ENCODE results near the gene AKT1. TPM values are rescaled to one million over a fixed set of nuclear protein-coding genes. Genes with fewer than 3 reads are reported as not detected.

Gene AKT1
- total RNA-seq, 4 donors from 2014 or later, result 51.9 to 91.0 (median 88.7) TPM

- TF ChIP-seq POLR2A (IDR thresholded peaks at IDR 0.05) (no peak), CTCF (IDR thresholded peaks at IDR 0.05) (no peak)
- H3K4me3 ChIP-seq (ENCODE audit: low read depth, poor library complexity, severe bottlenecking), result no peak overlapping the region
- 83 to 84% methylated on average over 9 of the region's 9 CpGs for WGBS, 2 donors
- intact Hi-C loops (cut with DNase I; ENCODE audit: low total_unique reads), result no loop called here
- no peak for DNase-seq (ENCODE audit: low spot score in 2 of 2)
These were observed 11.4 kb downstream of the AKT1 start for GRCh38 chr14:104784218-104784568.

GRCh38 chr14:104783484-104784217 lies 11.9 kb downstream of the AKT1 start:
- H3K4me3 ChIP-seq (ENCODE audit: low read depth, poor library complexity, severe bottlenecking), result no peak overlapping the region
- WGBS, 2 donors, result 46 to 68% methylated on average over 11 to 16 of the region's 16 CpGs
- no peak for DNase-seq (ENCODE audit: low spot score in 2 of 2)
- intact Hi-C loops (cut with DNase I; ENCODE audit: low total_unique reads), result no loop called here
- TF ChIP-seq CTCF (IDR thresholded peaks at IDR 0.05) (no peak), POLR2A (IDR thresholded peaks at IDR 0.05) (no peak)

GRCh38 chr14:104782808-104783139 lies 12.8 kb downstream of the AKT1 start:
- intact Hi-C loops (cut with DNase I; ENCODE audit: low total_unique reads), result no loop called here
- TF ChIP-seq CTCF (IDR thresholded peaks at IDR 0.05), result no peak
- no peak for TF ChIP-seq POLR2A (IDR thresholded peaks at IDR 0.05)
- no peak for DNase-seq (ENCODE audit: low spot score in 2 of 2)
- no peak overlapping the region for H3K4me3 ChIP-seq (ENCODE audit: low read depth, poor library complexity, severe bottlenecking)
- 90 to 100% methylated on average over 1 to 3 of the region's 13 CpGs for WGBS, 2 donors

- no peak for DNase-seq (ENCODE audit: low spot score in 2 of 2)
- intact Hi-C loops (cut with DNase I; ENCODE audit: low total_unique reads), result no loop called here
- 85 to 87% methylated on average over 18 to 27 of the region's 28 CpGs for WGBS, 2 donors
- no peak overlapping the region for H3K4me3 ChIP-seq (ENCODE audit: low read depth, poor library complexity, severe bottlenecking)
- TF ChIP-seq CTCF (IDR thresholded peaks at IDR 0.05), result no peak
- no peak for TF ChIP-seq POLR2A (IDR thresholded peaks at IDR 0.05)
These were observed 13.3 kb downstream of the AKT1 start for GRCh38 chr14:104782086-104782807.

- no peak for DNase-seq (ENCODE audit: low spot score in 2 of 2)
- 73 to 81% methylated on average over 12 to 17 of the region's 20 CpGs for WGBS, 2 donors
- intact Hi-C loops (cut with DNase I; ENCODE audit: low total_unique reads), result no loop called here
- TF ChIP-seq CTCF (IDR thresholded peaks at IDR 0.05) (no peak), POLR2A (IDR thresholded peaks at IDR 0.05) (no peak)
- H3K4me3 ChIP-seq (ENCODE audit: low read depth, poor library complexity, severe bottlenecking), result no peak overlapping the region
These were observed 14.1 kb downstream of the AKT1 start for GRCh38 chr14:104781271-104782077.
